SK-N-SH (cell line): Measurements from ENCODE around the gene STARD3. TPM values are rescaled to one million over a fixed set of nuclear protein-coding genes. Genes with fewer than 3 reads are reported as not detected.

Experiments
- CTCF ChIA-PET: fragments of 300-600, 350-600 bp; formaldehyde crosslinking; extraction: SDS; loops from one replicate; lab custom pipeline; 2021; lab: Yijun Ruan, JAX
- POLR2A ChIA-PET: fragments of 350-600 bp; sonication (Branson Sonifier 250); formaldehyde crosslinking; extraction: SDS; loops from one replicate; lab custom pipeline; 2020; ENCODE audit warnings: antibody characterized with exemption, inconsistent platforms; lab: Yijun Ruan, JAX
- DNase-seq: peaks from one replicate; pipeline ENCODE4 v3.0.0; 2012
- H2AFZ ChIP-seq: fragments of 200-600 bp; sonication (generic); 2 replicates; pipeline ENCODE4 v1.8.1; 2016; ENCODE audit warnings: antibody characterized with exemption, mild to moderate bottlenecking, low read depth
- H3F3A ChIP-seq: fragments of 200-600 bp; sonication (generic); replicated peaks from 2 replicates; pipeline ENCODE3; 2016; ENCODE audit warnings: antibody characterized with exemption, mild to moderate bottlenecking; ENCODE audit not compliant: insufficient read depth
- H3K27ac ChIP-seq, 2 experiments: fragments of 200-500 bp in 1 of 2; fragments of 200-600 bp in 1 of 2; sonication (Bioruptor generic) in 1 of 2; sonication (generic), shearing (Covaris generic) in 1 of 2; 2 replicates each; pipeline versions ENCODE4 v1.5.1 to v1.6.1; 2014 to 2016; ENCODE audit warnings: low read depth in 2 of 2, inconsistent platforms in 1 of 2, low read length in 1 of 2, mild to moderate bottlenecking in 1 of 2, mixed read lengths in 1 of 2
- H3K27me3 ChIP-seq: fragments of 200-600 bp; sonication (generic), shearing (Covaris generic); 2 replicates; pipeline ENCODE4 v1.6.1; 2016; ENCODE audit warnings: mixed run types; ENCODE audit not compliant: insufficient read depth
- H3K36me3 ChIP-seq, 2 experiments: fragments of 200-500 bp in 1 of 2; fragments of 200-600 bp in 1 of 2; sonication (Bioruptor generic) in 1 of 2; sonication (generic) in 1 of 2; replicated peaks in 1 of 2; 2 replicates each; pipeline versions ENCODE3 to v1.5.1; 2014 to 2016; ENCODE audit warnings: low read length in 1 of 2, mild to moderate bottlenecking in 1 of 2; ENCODE audit not compliant: insufficient read depth in 2 of 2, control insufficient read depth in 1 of 2
- H3K4me1 ChIP-seq, 2 experiments: fragments of 200-500 bp in 1 of 2; fragments of 200-600 bp in 1 of 2; sonication (Bioruptor generic) in 1 of 2; sonication (generic), shearing (Covaris generic) in 1 of 2; 2 replicates each; pipeline versions ENCODE4 v1.5.1 to v1.6.1; 2014 to 2016; ENCODE audit warnings: low read depth in 1 of 2, low read length in 1 of 2, mixed run types in 1 of 2; ENCODE audit not compliant: insufficient read depth in 2 of 2, control insufficient read depth in 1 of 2
- H3K4me2 ChIP-seq: fragments of 200-600 bp; sonication (generic), shearing (Covaris generic); 2 replicates; pipeline ENCODE4 v1.6.1; 2017; ENCODE audit warnings: mixed run types
- H3K4me3 ChIP-seq, 2 experiments: fragments of 200-500 bp in 1 of 2; fragments of 200-600 bp in 1 of 2; sonication (Bioruptor generic) in 1 of 2; sonication (generic), shearing (Covaris generic) in 1 of 2; 2 replicates each; pipeline versions ENCODE4 v1.5.1 to v1.8.1; 2014 to 2016; ENCODE audit warnings: low read depth in 2 of 2, inconsistent platforms in 1 of 2, low read length in 1 of 2, mild to moderate bottlenecking in 1 of 2, mixed read lengths in 1 of 2, moderate library complexity in 1 of 2
- H3K79me2 ChIP-seq: fragments of 200-600 bp; sonication (generic); 2 replicates; pipeline ENCODE4 v1.8.1; 2017; ENCODE audit warnings: mild to moderate bottlenecking; ENCODE audit not compliant: insufficient read depth
- H3K9ac ChIP-seq: fragments of 200-600 bp; sonication (generic); 2 replicates; pipeline ENCODE4 v1.6.1; 2017; ENCODE audit warnings: mixed run types
- H3K9me2 ChIP-seq: fragments of 200-600 bp; sonication (generic); 2 replicates; pipeline ENCODE4 v1.6.1; 2017; ENCODE audit warnings: mixed run types
- H3K9me3 ChIP-seq: fragments of 200-600 bp; sonication (generic); 2 replicates; pipeline ENCODE4 v1.6.1; 2017; ENCODE audit warnings: mixed run types, mild to moderate bottlenecking, moderate library complexity
- H4K20me1 ChIP-seq: fragments of 200-600 bp; sonication (generic); 2 replicates; pipeline ENCODE4 v1.6.1; 2017; ENCODE audit warnings: mild to moderate bottlenecking, mixed run types; ENCODE audit not compliant: insufficient read depth
- CHD2 ChIP-seq: fragments of 150-350 bp; IDR thresholded peaks from 2 replicates; pipeline ENCODE4 v1.6.1; 2018; ENCODE audit warnings: low read length; ENCODE audit not compliant: partially characterized antibody
- CTCF ChIP-seq: fragments of 200-600 bp; sonication (generic); IDR thresholded peaks from 2 replicates; pipeline ENCODE4 v1.6.1; 2017; ENCODE audit warnings: antibody characterized with exemption, mild to moderate bottlenecking, moderate library complexity
- EZH2phosphoT487 ChIP-seq: fragments of 200-600 bp; sonication (generic); IDR thresholded peaks from 2 replicates; pipeline ENCODE4 v1.6.1; 2017; ENCODE audit warnings: low read depth, mixed run types, mild to moderate bottlenecking, antibody characterized with exemption, moderate library complexity, borderline replicate concordance
- FOSL2 ChIP-seq: IDR thresholded peaks from 2 replicates; pipeline ENCODE4 v1.4.0; 2012; ENCODE audit warnings: low read depth, mild to moderate bottlenecking, moderate library complexity, borderline replicate concordance
- GATA2 ChIP-seq: sonication (generic); formaldehyde crosslinking; IDR thresholded peaks from 2 replicates; pipeline ENCODE4 v1.5.0; 2020; ENCODE audit warnings: mild to moderate bottlenecking, missing genetic modification reagents
- IRF3 ChIP-seq: fragments of 150-350 bp; IDR thresholded peaks from 2 replicates; pipeline ENCODE4 v1.6.1; 2016; ENCODE audit warnings: mild to moderate bottlenecking, low read depth, low read length
- MXI1 ChIP-seq: IDR thresholded peaks from 2 replicates; pipeline ENCODE4 v1.6.1; 2012; ENCODE audit warnings: mild to moderate bottlenecking, low read depth, low read length, improper control_type of control experiment
- NFIC ChIP-seq: IDR thresholded peaks from 2 replicates; pipeline ENCODE4 v1.4.0; 2012; ENCODE audit warnings: borderline replicate concordance
- POLR2AphosphoS5 ChIP-seq: IDR thresholded peaks from 2 replicates; pipeline ENCODE4 v1.6.1; 2012; ENCODE audit warnings: low read depth, low read length
- RAD21 ChIP-seq: IDR thresholded peaks from 2 replicates; pipeline ENCODE4 v1.6.1; 2012; ENCODE audit warnings: mild to moderate bottlenecking, low read length
- RCOR1 ChIP-seq: fragments of 150-350 bp; IDR thresholded peaks from 2 replicates; pipeline ENCODE4 v1.6.1; 2017; ENCODE audit warnings: antibody characterized with exemption, low read length
- REST ChIP-seq: IDR thresholded peaks from 2 replicates; pipeline ENCODE4 v1.6.1; 2012; ENCODE audit warnings: mild to moderate bottlenecking, low read depth, low read length, moderate library complexity
- RFX5 ChIP-seq: IDR thresholded peaks from 2 replicates; pipeline ENCODE4 v1.6.1; 2012; ENCODE audit warnings: mild to moderate bottlenecking, improper control_type of control experiment, low read length
- RXRA ChIP-seq: IDR thresholded peaks from 2 replicates; pipeline ENCODE4 v1.4.0; 2012; ENCODE audit warnings: low read depth, mild to moderate bottlenecking, borderline replicate concordance
- SIN3A ChIP-seq: IDR thresholded peaks from 2 replicates; pipeline ENCODE4 v1.6.1; 2012; ENCODE audit warnings: low read depth, mild to moderate bottlenecking, low read length, moderate library complexity, borderline replicate concordance
- TAF1 ChIP-seq: IDR thresholded peaks from 2 replicates; pipeline ENCODE4 v1.6.1; 2012; ENCODE audit warnings: low read depth, mild to moderate bottlenecking, low read length, moderate library complexity, borderline replicate concordance
- TCF12 ChIP-seq: IDR thresholded peaks from 2 replicates; pipeline ENCODE4 v1.4.0; 2012
- USF2 ChIP-seq: fragments of 150-350 bp; IDR thresholded peaks from 2 replicates; pipeline ENCODE4 v1.6.1; 2017; ENCODE audit warnings: antibody characterized with exemption, low read length, low read depth, borderline replicate concordance
- YY1 ChIP-seq: IDR thresholded peaks from 2 replicates; pipeline ENCODE4 v1.4.0; 2012; ENCODE audit warnings: low read depth, mild to moderate bottlenecking
- WGBS: methylation state at CpG from one replicate; pipeline ENCODE4 v1.1.6; 2017; ENCODE audit warnings: low lambda C conversion rate; 5-methylcytosine and 5-hydroxymethylcytosine counted together
- polyA plus RNA-seq, 3 experiments: library from polyadenylated mRNA; depleted of rRNA; stranded (reverse); fragments of >200 nt; gene quantifications; 2 replicates each; pipeline ENCODE4 v1.2.3, GENCODE V29; 2012

STARD3 gene
- polyA plus RNA-seq, 1 of the 3 experiments (the other 2 are of a cell fraction) = 76.8 TPM

- TF ChIP-seq SIN3A (no peak), NFIC (no peak)
Measured at GRCh38 chr17:39593371-39593770, 43.6 kb upstream of the STARD3 start (continued).

GRCh38 chr17:39595294-39595693 is 41.6 kb upstream of the STARD3 start:
- Histone ChIP-seq H3K9me3 (no peaks in the 10 kb centered on the region), H3K27me3 (peaks cover 56% of the 10 kb centered on the region), H3K4me1 (peaks cover 7 to 32% of the 10 kb centered on the region in 2 experiments), H3K4me2 (no peak overlapping the region), H4K20me1 (peaks cover 13% of the 10 kb centered on the region; the same call in 1 of the 2 replicates), H3K4me3 (no peak overlapping the region), H3K79me2 (no peaks in the 10 kb centered on the region), H3K9ac (no peak overlapping the region), H2AFZ (no peak overlapping the region), H3K9me2 (no peaks in the 10 kb centered on the region), H3K36me3 (no peaks in the 10 kb centered on the region), H3F3A (no peaks in the 10 kb centered on the region), H3K27ac (no peak overlapping the region)
- 64% methylated on average over 4 of the region's 4 CpGs for WGBS
- ChIA-PET POLR2A (no interaction called here), CTCF (interaction anchor here (1.2 to 17.5 kb wide), 3 partner anchors 18 to 27 kb away, joined by 4 to 285 read pairs (median 15); partner anchors contain the start of gene PPP1R1B)
- DNase-seq = no peak
- TF ChIP-seq YY1 = no peak
- TF ChIP-seq RAD21 = no peak
- TF ChIP-seq TAF1 = no peak
- TF ChIP-seq GATA2 (CRISPR knock-in tag) = no peak
- TF ChIP-seq FOSL2 = no peak
- no peak for TF ChIP-seq SIN3A
- no peak for TF ChIP-seq POLR2AphosphoS5
- TF ChIP-seq TCF12 = no peak
- no peak for TF ChIP-seq RCOR1
- no peak for TF ChIP-seq CHD2
- TF ChIP-seq USF2 = no peak
- TF ChIP-seq RFX5 = no peak
- TF ChIP-seq CTCF = no peak
- no peak for TF ChIP-seq RXRA
- no peak for TF ChIP-seq EZH2phosphoT487
- TF ChIP-seq IRF3 = no peak
- TF ChIP-seq REST = no peak
- no peak for TF ChIP-seq MXI1
